ENCODE measurements around the gene HRH1. TPM values are rescaled to one million over a fixed set of nuclear protein-coding genes. Genes with fewer than 3 reads are reported as not detected.
"Not testable (repeated sequence)": the region's sequence is repeated elsewhere in the genome, so short reads cannot be mapped to it uniquely, and the experiment has no call there.

HRH1 gene
- total RNA-seq, 1 donor from 2014 or later = 3.2 TPM

DNA sequence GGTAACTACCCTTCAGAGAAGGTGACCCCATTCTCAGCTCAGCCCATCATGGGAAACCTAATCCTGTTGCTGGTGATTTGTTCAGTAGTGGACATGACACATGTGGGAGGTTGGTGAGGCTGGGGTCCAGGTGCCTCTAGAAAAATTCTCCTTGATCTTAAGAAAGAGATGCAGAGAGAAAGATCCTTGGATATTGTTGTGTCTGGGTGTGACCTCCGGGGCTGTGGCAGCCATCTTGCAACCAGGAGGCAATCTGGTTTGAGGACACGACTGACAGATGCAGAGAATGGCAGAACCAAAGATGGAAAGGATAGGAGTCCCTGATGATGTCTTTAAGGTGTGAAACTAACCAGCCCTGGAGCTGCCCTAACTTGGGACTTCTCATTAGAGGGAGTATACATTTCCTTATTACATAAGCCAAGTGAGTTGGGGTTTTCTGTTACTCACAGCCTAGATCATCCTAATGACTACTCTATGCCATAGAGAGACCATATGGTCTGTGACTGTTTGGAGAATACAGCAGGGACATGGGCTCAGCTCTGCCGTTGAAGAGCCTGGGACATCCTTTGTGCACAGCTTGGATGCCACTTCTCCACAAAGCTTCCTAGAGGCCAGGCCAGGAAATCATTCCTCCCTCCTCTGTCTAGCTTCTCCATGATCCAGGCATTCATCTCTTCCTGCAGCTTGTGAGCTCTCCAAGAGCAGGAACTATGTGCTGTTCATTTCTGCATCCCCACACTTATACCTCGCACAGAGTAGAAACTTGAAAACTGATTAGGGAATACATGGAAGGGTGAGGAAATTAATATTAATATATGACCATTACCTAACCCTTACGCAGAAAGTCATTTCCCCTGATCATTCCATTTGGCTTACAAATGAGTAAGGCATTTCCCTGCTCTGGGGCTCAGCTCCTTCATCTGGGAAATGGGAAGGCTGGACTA is 45.9 kb downstream of the HRH1 start:
- Histone ChIP-seq H3K27me3 (ENCODE audit: control insufficient read depth, insufficient read depth, low read length) (no peaks in the 10 kb centered on the region), H3K4me3 (ENCODE audit: low read depth, low read length) (no peak overlapping the region), H3K36me3 (ENCODE audit: control insufficient read depth, insufficient read depth, low read length) (no peaks in the 10 kb centered on the region)
- TF ChIP-seq, protein P1, sequence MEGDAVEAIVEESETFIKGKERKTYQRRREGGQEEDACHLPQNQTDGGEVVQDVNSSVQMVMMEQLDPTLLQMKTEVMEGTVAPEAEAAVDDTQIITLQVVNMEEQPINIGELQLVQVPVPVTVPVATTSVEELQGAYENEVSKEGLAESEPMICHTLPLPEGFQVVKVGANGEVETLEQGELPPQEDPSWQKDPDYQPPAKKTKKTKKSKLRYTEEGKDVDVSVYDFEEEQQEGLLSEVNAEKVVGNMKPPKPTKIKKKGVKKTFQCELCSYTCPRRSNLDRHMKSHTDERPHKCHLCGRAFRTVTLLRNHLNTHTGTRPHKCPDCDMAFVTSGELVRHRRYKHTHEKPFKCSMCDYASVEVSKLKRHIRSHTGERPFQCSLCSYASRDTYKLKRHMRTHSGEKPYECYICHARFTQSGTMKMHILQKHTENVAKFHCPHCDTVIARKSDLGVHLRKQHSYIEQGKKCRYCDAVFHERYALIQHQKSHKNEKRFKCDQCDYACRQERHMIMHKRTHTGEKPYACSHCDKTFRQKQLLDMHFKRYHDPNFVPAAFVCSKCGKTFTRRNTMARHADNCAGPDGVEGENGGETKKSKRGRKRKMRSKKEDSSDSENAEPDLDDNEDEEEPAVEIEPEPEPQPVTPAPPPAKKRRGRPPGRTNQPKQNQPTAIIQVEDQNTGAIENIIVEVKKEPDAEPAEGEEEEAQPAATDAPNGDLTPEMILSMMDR (IDR thresholded peaks at IDR 0.05; ENCODE audit: insufficient read depth, low read length, poor library complexity, severe bottlenecking) = no peak
- no peak for DNase-seq (ENCODE audit: low read depth)

DNA sequence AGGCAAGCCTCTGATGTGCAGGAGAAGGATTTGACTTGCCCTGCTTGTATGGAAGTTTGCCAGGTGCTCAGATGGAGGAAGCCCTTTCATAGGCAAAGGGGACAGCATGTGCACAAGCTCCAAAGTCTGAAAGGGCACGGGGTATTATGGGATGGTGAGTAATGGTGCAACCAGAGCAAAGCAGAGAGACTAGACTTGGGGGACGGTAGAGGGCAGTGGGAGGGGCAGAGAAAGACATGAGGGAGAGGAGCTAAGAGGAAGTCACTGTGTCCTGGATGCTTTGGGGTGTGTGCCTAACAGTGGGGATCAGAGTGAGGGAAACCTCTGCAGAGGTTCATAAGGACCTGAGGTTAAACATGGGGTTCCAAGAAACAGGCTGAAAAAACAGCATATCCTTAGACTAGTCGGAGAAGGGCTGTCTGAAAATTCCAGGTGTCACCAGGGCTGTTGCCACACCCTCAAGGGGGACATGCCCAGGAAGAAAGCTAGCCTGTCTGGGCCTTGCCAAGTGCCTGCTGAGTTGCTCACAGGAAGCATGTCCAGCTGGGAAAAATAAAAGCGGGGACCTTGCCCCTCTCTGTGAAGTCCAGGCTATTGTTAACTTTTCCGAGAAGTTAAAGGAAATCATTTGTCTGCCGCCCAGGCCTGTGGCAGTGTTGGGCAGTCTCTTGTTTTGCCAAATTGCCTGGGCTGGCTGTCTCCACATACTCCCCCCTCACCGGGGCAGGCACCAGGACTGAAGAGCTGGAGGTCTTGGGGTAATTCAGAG is 47.1 kb downstream of the HRH1 start:
- TF ChIP-seq, protein P1 (IDR thresholded peaks at IDR 0.05; ENCODE audit: insufficient read depth, low read length, poor library complexity, severe bottlenecking) = no peak
- Histone ChIP-seq H3K4me3 (ENCODE audit: low read depth, low read length) (no peak overlapping the region), H3K27me3 (ENCODE audit: control insufficient read depth, insufficient read depth, low read length) (no peaks in the 10 kb centered on the region), H3K36me3 (ENCODE audit: control insufficient read depth, insufficient read depth, low read length) (no peaks in the 10 kb centered on the region)
- no peak for DNase-seq (ENCODE audit: low read depth)

DNA sequence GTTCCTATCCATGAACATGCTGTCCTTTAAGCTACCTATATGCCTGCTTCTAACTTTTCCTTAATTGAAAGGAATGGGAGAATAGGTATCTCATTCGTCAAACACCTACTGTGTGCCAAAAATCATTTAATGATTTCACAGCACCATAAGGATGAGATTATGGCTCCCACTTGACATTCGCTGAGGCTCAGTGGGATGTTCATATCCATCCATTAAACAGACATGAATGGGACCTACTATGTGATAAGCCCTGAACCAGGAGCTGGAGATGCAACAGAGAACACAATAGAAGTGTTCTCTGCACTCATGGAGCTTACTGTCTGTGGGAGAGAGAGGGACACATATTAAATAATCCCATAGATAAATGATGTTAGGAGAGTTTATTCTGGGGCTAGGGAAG is 49.7 kb downstream of the HRH1 start:
- no peak for DNase-seq (ENCODE audit: low read depth)
- no peak overlapping the region for H3K4me3 ChIP-seq (ENCODE audit: low read depth, low read length)
- TF ChIP-seq, protein P1 (IDR thresholded peaks at IDR 0.05; ENCODE audit: insufficient read depth, low read length, poor library complexity, severe bottlenecking) = no peak
- no peaks in the 10 kb centered on the region for H3K27me3 ChIP-seq (ENCODE audit: control insufficient read depth, insufficient read depth, low read length)
- H3K36me3 ChIP-seq (ENCODE audit: control insufficient read depth, insufficient read depth, low read length) = no peaks in the 10 kb centered on the region

DNA sequence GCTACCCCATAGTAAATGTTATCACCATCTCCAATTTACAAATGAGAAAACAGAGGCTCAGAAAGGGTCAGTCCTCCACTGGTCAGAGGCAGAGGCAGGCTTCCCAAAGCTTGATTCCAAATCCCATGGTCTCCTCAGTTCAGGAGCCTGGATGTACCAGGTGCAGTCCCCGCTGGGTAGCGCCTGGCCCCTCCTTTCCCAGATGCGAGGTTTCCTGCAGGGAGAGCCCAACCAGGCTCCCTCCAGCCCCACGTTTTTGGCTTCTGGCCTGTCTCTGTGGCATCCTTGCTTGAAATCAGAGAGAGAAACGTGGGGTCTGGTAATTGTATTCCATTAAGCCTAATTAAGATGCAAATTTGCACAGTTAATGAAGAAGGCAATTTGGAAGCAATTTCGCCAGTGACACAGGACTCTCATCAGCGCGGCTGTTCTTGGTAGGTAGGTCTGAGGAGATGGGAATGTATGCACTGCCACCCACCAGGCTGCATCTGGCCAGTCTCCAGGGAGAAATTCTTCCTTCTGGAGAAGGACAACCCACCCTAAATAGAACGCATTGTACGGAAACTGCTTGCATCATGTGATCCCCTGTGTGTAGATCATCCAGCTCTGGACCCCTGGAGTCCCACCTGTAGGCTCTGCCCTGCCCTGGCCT is 50.5 kb downstream of the HRH1 start:
- TF ChIP-seq, protein P1 (IDR thresholded peaks at IDR 0.05; ENCODE audit: insufficient read depth, low read length, poor library complexity, severe bottlenecking) = no peak
- DNase-seq (ENCODE audit: low read depth) = no peak

DNA sequence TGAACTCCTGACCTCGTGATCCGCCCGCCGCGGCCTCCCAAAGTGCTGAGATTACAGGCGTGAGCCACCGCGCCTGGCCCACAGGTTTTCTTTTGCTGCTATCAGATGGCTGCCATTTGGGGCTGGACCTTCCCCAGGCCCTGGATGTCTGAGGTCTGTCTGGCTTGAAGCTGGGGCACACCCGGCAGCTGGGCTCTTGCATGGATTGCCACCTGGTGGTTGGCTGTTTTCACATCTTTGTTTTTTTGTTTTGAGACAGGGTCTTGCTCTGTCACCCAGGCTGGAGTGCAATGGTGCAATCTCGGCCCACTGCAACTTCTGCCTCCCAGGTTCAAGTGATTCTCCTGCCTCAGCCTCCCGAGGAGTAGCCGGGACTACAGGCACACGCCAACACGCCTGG is 51.6 kb downstream of the HRH1 start:
- not testable (repeated sequence) for H3K4me3 ChIP-seq (ENCODE audit: low read depth, low read length); H3K36me3 ChIP-seq (ENCODE audit: control insufficient read depth, insufficient read depth, low read length); DNase-seq (ENCODE audit: low read depth); H3K27me3 ChIP-seq (ENCODE audit: control insufficient read depth, insufficient read depth, low read length)

More for the DNA sequence above, 50.5 kb downstream of the HRH1 start:
- Histone ChIP-seq H3K4me3 (ENCODE audit: low read depth, low read length) (no peak overlapping the region), H3K36me3 (ENCODE audit: control insufficient read depth, insufficient read depth, low read length) (no peaks in the 10 kb centered on the region), H3K27me3 (ENCODE audit: control insufficient read depth, insufficient read depth, low read length) (no peaks in the 10 kb centered on the region)

DNA sequence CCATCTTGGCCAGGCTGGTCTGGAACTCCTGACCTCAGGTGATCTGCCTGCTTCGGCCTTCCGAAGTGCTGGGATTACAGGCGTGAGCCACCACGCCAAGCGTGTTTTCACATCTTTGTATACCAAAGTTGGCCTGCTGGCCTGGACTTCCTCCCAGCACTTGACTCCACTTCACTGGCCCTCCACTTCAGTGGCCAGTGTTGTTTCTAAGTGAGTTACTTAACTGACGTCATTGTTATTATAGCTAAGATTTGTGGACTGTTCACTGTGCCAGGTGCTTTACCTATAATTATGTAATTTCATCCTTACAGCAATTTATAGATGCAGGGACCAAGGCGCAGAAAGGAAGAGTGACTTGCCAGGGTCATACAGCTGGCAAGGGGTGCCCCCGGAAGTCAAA is 52.0 kb downstream of the HRH1 start:
- no peak for DNase-seq (ENCODE audit: low read depth)
- TF ChIP-seq, protein P1 (IDR thresholded peaks at IDR 0.05; ENCODE audit: insufficient read depth, low read length, poor library complexity, severe bottlenecking) = no peak
- H3K27me3 ChIP-seq (ENCODE audit: control insufficient read depth, insufficient read depth, low read length) = no peaks in the 10 kb centered on the region
- no peaks in the 10 kb centered on the region for H3K36me3 ChIP-seq (ENCODE audit: control insufficient read depth, insufficient read depth, low read length)
- H3K4me3 ChIP-seq (ENCODE audit: low read depth, low read length) = no peak overlapping the region

Data from kidney epithelial cell (primary cell).